GM13976 (cell line): ENCODE results near the gene R3HCC1L.

Source experiments
- DNase-seq: peaks from one replicate; pipeline ENCODE4 v3.0.0; 2012; ENCODE audit warnings: low spot score
- in situ Hi-C: fragments of 300-500 bp; cut with MboI; formaldehyde crosslinking; loops from one replicate; pipeline ENCODE4 v1.12.0; 2022; ENCODE audit warnings: low sequenced_read_pairs, mixed read lengths, inconsistent platforms; ENCODE audit not compliant: unreplicated experiment
- TF ChIP-seq, protein P1 (sequence below): IDR thresholded peaks from 2 replicates; pipeline ENCODE4 v1.5.1; 2012; ENCODE audit warnings: borderline replicate concordance, mild to moderate bottlenecking; ENCODE audit not compliant: insufficient read depth; ENCODE audit errors: extremely low read depth, missing control alignments, control extremely low read depth

Gene R3HCC1L

DNA sequence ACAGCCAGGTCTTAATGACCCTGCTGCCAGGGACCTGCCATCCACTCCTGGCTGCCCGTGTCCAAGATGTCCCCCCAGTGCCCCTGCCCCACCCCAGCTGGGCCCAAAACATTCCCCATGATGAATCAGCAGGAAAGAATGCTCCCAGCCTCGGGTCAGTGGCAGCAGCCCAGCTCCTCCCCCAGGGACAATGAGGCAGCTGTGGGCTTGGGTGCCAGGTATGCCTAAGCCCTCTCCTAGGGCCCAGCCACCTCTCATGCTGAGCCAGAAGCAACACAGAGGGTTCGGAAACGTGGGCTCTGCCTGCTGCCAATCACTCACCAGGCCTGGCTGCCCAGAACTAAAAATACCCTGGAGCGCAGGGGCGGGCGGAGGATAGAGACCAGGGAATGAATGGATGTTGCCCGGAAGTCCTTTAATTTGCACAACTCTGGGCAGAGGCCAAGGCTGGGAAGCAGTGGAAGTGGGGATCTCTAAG, 135.0 kb downstream of the R3HCC1L start:
- no peak for DNase-seq
- in situ Hi-C loops = no loop called here
- TF ChIP-seq, protein P1, sequence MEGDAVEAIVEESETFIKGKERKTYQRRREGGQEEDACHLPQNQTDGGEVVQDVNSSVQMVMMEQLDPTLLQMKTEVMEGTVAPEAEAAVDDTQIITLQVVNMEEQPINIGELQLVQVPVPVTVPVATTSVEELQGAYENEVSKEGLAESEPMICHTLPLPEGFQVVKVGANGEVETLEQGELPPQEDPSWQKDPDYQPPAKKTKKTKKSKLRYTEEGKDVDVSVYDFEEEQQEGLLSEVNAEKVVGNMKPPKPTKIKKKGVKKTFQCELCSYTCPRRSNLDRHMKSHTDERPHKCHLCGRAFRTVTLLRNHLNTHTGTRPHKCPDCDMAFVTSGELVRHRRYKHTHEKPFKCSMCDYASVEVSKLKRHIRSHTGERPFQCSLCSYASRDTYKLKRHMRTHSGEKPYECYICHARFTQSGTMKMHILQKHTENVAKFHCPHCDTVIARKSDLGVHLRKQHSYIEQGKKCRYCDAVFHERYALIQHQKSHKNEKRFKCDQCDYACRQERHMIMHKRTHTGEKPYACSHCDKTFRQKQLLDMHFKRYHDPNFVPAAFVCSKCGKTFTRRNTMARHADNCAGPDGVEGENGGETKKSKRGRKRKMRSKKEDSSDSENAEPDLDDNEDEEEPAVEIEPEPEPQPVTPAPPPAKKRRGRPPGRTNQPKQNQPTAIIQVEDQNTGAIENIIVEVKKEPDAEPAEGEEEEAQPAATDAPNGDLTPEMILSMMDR = no peak

DNA sequence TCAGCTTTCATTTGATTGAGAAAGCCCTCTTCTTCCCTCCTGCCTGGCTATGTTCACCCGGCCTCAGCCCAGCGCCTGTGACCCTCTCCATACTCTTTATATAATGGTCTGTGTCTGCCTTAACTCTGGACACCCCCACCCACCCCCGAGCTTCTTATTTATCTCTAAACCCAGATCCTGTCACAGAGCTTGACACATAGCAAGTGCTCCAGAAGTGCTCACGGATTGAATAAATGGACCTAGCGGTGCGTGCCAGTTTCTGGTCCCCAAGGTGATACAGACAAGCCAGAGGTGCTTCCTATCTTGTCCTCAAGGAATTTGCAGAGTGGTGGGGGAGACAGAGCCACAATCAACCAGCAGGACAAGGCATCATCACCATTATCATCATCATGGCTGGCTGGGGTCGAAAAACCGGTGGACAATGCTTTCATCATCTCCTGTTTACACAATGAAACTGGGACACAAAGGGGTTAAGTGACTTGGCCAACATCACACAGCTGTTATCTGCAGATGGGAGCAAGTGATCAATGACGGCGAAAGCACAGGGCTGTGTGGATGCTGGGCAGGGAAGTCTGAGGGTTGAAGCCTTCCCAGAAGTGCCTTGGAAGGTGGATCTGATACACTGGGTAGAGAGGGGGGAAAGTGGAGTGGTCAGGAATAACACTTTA, 135.8 kb downstream of the R3HCC1L start:
- no peak for DNase-seq
- in situ Hi-C loops = no loop called here
- TF ChIP-seq, protein P1 = no peak

DNA sequence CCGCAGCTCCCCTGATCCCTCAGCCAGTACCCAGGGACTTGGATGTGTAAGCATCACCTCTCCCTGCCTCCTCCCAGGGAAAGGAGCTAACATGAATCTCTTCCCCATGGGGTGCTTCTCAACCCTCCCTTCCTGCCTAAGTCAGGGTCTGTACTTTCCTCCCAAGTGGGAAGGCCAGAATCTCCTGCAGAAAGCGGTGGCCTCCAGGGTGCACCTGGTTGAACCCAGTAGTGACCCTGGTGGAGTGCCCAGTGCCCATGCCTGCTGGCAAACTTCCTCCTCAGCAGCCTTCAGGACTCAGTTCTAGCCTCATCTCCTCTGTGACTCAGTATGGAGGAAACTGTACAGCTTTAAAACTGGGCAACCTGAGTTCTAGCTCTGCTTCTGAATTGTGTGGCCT, 136.3 kb downstream of the R3HCC1L start:
- in situ Hi-C loops = no loop called here
- TF ChIP-seq, protein P1 = no peak
- no peak for DNase-seq

DNA sequence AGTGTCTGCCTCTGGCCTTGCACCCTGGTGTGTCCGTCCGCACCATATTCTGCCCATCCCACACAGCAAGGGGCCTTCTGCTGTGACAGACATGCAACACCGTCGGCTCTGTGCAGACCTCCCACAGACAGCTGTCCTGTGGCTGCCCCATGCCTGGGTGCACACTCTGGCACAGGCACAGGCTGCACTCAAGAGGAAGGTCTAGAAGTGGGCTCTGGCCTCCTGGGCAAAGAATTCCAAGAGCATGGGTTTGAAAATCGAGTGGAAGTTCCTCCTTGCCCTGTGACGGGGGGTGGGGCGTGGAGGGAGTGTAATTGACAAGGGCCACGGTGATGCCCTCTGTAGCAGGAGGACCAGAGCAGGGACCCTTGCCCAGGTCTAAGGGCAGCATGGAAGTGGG, 137.8 kb downstream of the R3HCC1L start:
- in situ Hi-C loops = no loop called here
- DNase-seq = no peak
- TF ChIP-seq, protein P1 = no peak

DNA sequence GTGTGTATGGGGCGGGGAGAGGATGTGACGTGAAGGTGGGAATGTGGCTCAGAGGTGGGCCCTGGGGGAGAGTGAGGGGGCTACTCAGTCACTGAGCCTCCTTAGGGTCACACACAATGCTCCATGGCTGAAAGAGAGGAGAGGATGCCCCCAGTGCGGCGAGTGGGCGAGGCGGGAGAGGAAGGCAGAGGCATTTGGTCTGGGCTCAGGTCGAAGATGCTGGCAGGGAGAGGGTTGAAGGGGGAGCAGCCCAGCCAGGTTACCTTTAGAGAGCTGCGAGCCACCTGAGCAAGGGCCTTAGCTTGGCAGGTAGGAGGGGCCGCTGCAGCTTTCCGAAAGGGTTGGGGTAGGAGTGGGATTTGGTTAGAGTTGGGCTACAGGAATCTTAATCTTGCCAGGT, 138.2 kb downstream of the R3HCC1L start:
- in situ Hi-C loops = no loop called here
- no peak for DNase-seq

DNA sequence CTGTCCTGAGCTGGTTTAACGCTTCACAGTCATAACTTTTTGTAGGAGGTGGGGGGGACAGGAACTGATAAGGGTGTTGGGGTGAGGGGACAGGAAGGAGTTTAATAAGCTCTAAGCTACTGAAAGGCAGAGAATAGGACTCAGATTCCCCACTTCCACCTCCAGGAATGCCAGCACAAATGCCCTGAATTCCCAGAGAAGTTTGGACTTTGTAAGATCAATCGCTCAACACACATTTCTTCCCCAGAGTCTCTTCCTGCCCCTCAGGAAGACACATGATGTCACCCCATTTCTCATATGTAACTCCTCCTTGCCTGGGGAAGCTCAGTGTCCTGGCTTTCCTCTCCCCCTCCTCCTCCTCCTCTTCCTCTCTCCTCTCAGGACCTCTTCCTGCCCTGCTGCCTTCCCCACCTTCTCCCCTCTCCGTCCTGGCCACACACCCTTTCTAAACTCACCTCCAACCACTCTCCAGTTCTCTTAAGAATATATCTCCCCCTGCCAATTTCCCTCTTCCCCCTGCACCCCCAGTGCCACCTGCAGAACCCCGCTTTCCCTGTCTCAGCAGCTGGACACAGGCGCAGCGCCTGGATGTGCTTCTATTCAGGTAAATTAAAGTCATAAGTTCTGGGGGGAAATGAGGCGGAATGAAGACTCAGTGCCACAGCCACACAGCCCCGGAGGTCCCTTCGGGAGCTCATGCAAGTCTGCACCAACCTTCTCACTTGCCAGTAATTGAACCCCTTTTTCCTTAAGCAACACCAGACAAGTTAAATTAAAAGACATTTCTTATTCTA, 138.8 kb downstream of the R3HCC1L start:
- in situ Hi-C loops = no loop called here
- DNase-seq = no peak
- TF ChIP-seq, protein P1 = no peak

More for the DNA sequence above, 138.2 kb downstream of the R3HCC1L start:
- TF ChIP-seq, protein P1 = no peak
